HT1080 (cell line): ENCODE results near the gene PKMYT1. TPM values are rescaled to one million over a fixed set of nuclear protein-coding genes. Genes with fewer than 3 reads are reported as not detected.
A peak's percentile ranks its signal among the peaks of the same experiment; 100 is the strongest.

ENCODE experiments used
- DNase-seq: peaks from one replicate; pipeline ENCODE4 v3.0.0-alpha.2; 2015; ENCODE audit warnings: low read depth
- total RNA-seq: library from RNA; depleted of rRNA; stranded (reverse); fragments of >200 nt; shearing (Covaris generic); gene quantifications from 2 replicates; pipeline ENCODE4 v1.2.3, GENCODE V29; 2014

Gene PKMYT1
- total RNA-seq, 1 experiment from 2014 or later, result 46.9 TPM

DNA sequence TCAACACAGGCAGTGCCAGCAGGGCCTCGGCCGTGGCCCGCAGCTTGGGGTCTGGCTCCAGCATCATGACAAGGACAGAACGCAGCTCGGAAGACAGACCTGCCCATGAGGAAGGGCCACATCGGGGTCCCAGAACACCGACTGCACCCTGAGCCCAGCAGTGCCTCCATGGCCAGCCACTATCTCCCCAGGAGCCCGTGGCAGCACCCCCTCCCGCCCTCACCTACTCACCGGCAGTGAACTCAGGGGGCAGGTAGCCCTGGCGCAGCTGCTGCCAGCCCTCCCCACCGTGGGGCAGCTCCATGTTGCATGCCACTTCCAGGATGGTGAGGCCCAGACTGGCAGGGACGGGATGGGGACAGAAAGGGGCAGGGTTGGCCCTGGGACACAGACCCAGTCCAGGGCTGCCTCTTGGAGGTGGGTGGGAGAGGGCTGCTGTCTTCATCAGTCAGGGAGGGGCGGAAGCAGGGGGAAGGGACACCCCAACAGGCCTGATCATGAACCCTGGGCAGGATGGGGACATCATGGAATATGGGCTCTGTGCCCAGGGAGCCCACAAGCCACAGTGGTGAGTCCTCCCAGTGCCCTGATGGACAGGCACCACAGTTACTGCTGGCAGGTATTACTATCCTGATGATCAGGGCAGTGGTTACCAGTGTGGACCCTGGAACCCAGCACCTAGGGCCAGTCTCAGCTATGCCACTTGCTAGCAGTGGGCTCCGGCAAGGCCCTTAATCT, 5.8 kb downstream of the PKMYT1 start:
- DNase-seq, result no peak

DNA sequence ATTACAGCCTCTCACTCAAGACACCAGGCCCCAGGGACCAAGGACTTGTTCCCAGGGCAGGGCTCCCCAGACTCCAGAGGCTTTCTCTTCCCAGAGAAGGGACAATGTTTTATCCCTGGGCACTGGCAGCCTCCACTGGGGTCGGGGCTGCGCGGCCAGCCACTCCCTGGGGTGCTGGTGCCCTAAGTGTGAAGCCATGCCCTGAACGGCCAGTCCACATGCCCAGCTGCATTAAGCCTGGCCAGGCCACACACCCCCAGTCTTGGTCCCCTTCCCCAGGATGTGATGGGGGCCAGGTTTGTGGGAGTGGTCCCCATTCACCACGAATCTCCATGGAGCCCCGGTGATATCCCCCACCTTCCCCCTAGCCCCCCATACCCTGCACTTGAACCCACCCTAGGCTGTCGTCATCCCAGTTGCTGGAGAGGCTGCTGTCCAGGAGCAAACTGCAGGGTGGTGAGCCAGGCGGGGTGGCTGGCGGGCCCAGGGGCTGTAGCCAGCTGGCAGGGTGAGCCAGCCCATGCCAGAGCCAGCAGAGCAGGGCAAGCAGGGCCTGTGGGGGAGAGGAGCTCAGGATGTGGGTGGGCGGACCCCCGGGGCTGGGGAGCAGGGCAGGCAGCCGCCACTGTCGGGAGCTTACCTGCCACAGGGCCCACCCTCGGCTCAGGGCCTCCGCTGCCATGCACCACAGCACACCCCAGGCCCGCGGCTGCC, 6.5 kb downstream of the PKMYT1 start:
- DNase-seq, result no peak

DNA sequence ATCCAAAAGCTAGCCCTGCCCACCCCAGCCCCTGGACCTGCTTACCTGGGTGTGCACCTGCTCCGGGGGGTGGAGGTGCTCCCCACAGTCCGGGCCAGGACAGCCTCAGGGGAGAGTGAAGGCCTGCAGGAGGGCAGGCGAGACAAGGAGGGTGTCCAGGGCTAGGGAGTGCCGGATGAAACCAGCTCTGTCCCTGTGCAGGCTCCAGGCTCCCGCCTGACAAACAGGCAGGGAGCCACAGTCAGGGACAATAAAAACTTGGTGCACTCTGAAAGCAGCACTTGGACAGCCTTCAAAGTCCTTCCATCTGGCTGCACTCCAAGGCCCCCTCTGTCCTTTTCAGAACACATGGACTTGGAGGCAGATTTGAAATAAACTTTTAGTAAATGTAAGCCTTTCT, 7.2 kb downstream of the PKMYT1 start:
- DNase-seq, result no peak

DNA sequence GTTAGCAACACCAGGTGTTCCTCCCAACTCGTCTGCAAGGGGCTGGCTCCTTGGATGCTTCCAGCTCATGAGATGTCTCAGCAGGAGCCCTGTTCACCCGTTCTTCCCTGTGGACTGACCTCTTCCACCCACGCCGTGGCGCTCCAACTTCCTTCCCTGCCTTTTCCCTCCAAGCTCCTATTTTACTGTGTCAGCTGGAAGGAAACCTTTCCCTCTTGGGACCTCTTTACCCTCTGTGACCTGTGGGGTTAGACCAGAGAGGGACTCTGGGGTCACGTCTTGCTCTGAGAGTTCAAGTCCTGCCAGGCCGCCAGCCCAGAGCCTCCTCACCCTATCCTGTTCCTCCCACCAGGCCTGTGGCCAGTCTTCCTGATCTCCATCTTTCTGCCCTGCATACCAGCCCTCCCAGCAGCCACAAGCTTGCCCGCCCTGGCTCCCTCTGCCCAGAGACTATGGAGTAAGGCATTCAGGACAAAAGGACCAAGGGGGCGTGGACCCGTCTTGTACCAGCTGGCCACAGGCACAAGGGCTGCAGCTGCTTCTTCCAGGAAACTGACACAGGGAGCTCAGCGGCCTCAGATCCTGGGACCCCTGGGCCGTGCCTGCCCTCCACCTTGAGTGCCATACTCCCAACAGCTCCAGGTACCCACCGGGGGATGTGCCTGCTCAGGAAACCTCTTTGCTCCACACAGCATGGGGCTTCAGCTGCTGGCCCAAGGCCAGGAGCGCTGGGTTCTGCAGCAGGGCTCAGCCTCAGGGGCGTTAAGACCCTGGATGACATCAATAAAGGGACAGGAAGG, 8.1 kb downstream of the PKMYT1 start:
- no peak for DNase-seq

DNA sequence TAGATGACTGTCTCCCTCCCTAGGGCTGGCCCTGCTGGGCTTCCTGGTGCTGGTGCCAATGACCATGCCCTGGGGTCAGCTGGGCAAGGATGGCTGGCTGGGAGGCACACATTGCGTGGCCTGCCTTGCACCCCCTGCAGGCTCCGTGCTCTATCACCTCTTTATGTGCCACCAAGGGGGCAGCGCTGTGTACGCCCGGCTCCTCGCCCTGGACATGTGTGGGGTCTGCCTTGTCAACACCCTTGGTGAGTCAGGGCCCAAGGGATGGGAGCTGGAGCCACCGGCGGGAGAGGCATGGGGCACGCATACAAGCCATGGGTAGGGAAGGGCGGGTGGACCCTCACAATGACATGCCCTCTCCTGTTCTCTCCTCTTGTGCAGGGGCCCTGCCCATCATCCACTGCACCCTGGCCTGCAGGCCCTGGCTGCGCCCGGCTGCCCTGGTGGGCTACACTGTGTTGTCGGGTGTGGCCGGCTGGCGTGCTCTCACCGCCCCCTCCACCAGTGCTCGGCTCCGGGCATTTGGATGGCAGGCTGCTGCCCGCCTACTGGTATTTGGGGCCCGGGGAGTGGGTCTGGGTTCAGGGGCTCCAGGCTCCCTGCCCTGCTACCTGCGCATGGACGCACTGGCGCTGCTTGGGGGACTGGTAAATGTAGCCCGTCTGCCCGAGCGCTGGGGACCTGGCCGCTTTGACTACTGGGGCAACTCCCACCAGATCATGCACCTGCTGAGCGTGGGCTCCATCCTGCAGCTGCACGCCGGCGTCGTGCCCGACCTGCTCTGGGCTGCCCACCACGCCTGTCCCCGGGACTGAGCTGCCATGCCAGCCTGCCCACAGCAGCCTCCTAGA, 8.9 kb downstream of the PKMYT1 start:
- DNase-seq, result no peak

DNA sequence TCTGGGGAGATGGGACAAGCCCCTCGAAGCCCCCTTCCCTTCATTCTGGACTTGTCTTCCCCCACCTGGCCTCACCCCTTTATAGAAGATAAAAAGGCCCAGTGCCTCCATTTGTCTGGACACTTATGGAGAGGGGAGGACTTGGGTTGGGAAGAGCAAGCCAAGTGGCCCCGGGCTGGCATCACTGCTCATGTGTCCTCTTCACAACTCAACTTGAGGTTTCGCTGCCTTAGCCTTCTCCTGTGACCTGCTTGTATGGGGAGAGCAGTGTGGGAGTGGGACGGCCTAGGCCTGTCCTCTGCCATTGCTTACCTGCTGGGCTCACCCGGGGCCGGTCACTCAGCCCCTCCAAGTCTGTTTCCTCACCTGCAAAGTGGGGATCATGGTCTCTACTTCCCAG, 9.7 kb downstream of the PKMYT1 start:
- DNase-seq, result no peak

DNA sequence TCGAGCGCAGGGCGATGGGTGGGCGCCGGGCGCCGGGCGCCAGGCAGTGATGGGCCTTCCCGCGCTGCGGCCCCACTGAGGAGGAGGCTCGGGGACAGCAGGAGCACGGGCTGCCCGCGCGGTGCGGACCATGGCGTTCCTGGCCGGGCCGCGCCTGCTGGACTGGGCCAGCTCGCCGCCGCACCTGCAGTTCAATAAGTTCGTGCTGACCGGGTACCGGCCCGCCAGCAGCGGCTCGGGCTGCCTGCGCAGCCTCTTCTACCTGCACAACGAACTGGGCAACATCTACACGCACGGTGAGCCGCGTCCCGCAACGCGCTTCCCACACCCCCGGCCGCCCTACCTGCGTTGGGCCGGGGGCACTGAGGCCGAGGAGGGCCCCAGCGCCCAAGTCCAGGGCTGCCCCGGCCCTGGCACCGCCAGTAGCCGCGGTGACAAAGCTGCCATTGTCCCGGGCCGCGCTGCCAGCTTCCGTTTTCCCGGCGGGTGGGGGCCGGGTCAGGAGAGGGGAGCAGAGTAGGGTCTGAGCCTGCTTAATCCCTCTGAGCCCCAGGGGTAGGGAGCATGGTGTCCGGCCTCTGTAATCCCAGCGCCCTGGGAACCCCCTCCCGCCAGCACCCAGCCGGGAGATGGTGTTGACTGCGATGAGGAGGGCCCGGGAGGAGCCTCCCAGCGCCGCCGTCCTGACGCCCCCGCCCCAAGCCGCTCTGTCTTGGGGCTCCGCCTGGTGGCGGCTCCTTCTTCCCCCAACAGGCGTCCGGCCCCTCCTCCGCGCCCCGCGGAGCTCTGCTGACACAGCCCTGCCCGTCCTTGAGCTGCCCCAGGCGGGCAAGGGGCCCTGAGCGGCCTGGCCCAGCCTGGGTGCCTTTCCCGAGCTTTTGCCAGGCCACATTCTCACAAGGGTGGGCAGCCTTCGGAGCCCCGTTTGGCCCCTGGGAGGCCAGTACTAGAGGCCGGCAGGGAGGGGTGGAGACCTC, 10.4 kb downstream of the PKMYT1 start:
- DNase-seq, result peak; percentile 78

DNA sequence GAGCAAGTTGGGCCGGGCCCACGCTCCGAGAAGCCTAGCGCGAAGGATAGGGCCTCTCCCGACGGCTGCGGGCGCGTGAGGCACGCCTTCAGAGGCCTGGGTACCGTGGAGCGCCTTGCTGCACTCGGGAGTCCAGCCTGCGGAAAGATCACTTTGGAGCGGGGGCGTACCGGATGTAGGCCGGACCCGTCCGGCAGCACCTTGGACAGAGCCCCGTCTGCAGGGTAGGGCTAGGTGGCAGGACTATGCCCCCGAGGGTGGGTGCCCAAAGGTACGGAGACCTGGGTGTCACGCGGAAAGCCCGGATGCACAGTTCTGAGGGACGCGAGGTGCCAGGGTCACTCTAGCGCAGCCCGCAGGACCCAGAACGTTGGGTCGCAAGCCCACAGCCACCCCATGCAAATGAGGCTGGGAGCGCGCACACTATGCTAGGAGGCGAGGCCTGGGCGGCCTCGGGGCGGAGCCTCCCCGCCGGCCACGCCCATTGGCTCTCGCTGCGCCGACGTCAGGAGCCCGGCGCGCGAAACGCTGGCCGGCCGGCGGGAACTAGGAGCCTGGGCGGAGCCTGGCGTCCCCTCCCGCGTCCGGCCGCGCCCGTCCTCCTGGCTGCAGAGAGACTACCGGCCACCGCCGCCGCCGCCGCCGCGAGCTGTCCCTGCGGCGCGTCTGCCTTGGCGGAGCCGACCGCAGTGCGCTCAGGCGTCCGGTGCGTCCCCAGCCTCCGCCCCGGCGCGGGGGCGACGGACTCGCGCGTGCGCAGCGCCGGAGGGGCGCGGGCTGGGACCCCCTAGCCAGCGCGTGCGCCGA, 11.3 kb downstream of the PKMYT1 start, which contains the start of gene PAQR4:
Gene PAQR4 (plus strand): TSS at position 611 of the 807 bp plus-strand sequence. CDS start 327 bp downstream, outside the sequence.
- DNase-seq, result peak; percentile 87

DNA sequence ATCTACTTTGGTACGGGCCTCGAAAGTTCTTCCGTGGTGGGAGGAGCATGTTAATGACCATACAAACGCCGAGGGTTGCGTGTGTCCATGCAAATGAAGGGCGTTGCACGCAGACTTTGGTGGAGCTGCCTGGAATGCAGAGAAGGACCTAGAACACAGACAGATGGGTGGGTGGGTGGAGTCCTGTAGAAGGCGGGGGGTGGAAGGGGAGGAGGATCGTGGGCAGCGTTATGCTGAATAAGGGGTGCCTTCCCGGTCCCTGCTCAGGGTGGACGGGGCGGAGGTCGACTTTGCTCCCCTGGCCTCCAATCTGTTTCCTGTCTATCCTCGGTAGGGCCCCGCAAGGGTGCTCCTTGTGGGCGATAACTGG, 11.9 kb downstream of the PKMYT1 start:
- DNase-seq, result no peak

DNA sequence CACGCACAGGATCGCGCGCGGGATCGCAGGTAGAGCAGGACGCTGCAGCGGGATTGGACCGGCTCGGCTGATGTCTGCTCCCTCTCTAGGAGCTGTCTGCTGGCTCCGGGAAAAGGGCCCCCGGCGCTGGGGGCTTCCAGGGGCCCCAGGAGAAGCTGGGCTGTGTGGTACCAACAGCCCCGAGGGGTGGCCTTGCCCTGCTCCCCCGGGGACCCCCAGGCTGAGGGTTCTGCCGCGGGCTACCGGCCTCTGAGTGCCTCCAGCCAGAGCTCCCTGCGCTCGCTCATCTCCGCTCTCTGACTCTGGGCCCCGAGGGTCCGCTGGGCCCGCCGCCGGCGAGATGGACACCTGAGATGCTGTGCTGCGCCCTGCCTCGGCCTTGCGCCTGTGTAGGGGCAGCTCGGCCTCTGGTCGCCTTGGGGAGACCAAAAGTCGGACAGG, 12.5 kb downstream of the PKMYT1 start:
- DNase-seq, result no peak

DNA sequence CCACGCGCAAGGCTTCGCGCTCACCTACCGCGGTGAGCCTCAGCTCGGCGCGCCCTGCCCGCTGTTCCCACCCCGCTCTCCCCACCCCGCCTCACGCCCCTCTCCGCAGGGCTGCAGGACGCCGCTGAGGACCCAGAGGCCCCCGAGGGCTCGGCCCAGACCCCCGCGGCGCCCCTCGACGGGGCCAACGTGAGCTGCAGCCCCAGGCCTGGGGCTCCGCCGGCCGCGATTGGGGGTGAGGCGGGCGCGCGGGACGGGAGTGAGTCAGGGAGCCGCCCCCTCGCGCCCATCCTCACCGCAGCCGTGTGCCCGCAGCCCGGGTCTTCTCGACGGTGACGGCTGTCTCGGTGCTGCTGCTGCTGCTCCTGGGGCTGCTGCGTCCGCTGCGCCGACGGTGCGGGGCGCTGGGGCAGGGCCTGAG, 13.0 kb downstream of the PKMYT1 start:
- no peak for DNase-seq

DNA sequence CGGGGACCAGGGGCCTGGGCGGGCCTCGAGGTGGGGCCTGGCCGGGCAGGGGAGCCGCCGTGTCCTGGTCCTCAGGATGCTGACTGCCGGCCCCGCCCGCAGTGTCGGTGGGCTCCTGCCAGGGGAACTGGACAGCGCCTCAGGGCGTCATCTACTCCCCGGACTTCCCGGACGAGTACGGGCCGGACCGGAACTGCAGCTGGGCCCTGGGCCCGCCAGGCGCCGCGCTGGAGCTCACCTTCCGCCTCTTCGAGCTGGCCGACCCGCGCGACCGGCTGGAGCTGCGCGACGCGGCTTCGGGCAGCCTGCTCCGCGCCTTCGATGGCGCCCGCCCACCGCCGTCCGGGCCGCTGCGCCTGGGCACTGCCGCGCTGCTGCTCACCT, 13.4 kb downstream of the PKMYT1 start:
- DNase-seq, result no peak

DNA sequence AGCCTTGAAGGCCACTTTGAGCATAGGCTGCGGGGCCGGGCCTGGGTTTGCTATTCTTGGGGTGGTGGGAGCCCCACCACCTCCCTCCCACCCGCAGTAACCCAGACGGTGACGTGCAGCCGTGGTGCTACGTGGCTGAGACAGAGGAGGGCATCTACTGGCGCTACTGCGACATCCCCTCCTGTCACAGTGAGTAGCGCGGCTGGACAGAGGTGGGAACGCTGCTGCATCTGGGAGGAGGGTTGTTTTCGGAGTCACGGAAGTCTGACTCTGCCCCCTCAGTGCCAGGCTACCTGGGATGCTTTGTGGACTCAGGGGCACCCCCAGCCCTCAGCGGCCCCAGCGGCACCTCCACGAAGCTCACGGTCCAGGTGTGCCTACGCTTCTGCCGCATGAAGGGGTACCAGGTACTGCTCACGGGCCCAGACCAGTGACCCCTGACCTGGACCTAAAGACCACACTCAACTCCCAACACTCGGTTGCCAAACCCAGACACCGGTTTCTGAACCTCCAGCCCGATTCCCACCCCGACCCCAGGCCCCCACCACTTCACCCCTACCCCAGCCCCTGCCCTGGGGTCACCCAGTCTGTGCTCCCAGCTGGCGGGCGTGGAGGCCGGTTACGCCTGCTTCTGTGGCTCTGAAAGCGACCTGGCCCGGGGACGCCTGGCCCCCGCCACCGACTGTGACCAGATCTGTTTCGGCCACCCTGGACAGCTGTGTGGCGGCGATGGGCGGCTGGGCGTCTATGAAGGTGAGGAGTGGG, 14.0 kb downstream of the PKMYT1 start:
- DNase-seq, result no peak

DNA sequence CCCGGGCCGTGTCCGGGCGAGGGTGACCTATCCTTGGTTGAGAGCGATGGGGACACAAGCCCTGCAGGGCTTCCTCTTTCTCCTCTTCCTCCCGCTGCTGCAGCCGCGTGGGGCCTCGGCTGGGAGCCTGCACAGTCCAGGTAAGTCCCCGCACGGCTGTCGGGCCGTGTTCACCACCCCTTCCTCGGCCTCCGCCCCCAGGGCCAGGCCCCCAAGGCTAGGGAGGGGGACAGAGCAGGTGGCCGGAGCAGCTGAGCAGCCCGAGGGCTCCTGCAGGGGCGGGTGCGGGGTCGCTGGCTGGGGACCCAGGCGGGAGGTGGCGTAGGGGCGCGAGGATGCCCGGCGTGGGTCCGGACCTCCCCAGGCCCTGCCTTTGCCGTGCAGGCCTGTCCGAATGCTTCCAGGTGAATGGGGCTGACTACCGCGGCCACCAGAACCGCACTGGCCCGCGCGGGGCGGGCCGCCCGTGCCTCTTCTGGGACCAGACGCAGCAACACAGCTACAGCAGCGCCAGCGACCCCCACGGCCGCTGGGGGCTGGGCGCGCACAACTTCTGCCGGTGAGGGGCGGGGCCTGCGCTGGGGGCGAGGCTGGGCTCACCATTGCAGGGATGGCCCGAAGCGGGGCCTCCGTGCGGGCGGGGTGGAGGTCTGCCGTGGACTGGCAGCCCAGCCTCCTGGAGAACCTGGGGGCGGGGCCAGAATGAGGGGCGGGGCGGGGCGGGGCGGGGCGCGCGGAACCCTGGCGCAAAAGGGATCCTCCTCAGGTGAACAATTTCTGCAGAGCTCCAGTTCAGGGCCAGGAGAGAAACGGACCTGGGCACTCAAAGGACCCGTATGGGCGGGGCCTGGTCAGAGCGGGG, 15.5 kb downstream of the PKMYT1 start:
- peak; percentile 57 for DNase-seq

DNA sequence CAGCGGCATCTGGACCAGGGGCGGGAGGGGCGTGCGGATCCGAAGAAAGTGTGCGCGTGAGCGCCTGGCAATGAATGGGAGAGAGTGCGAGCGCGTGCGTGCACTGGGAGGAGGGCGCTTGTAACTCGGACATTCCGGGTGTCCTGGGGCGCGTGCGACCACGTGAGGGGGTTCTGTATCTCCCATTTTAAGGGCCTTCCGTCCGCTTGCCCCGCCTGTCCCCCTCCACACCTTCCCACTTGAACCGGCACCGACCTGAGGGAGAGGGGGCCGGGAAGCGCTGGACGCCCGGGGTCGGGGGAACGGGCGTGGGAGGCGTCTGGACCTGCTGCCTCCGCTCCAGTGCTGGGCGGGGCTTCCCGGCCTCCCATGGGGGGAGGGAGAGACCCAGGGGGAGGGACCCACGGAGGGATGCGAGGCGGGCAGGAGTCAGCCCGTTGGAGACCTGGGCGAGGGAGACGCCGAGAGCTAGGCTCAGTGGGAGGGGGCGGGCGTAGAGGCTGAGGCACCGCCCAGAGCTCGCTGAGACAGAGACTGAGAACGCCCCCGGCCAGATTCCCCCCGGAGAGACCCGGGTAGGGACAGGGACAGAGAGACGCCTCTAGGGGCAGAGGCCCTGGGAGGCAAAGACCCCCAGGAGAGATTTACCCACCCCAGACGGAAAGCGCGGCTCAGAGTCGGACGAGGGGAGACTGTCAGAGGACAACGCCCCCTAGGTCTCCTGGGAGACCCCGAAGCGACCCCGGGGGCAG, 16.3 kb downstream of the PKMYT1 start, which contains the start of gene KREMEN2:
Gene KREMEN2 (plus strand): TSS at position 553 of the 752 bp plus-strand sequence. CDS start 246 bp downstream, outside the sequence.
- peak; percentile 75 for DNase-seq

DNA sequence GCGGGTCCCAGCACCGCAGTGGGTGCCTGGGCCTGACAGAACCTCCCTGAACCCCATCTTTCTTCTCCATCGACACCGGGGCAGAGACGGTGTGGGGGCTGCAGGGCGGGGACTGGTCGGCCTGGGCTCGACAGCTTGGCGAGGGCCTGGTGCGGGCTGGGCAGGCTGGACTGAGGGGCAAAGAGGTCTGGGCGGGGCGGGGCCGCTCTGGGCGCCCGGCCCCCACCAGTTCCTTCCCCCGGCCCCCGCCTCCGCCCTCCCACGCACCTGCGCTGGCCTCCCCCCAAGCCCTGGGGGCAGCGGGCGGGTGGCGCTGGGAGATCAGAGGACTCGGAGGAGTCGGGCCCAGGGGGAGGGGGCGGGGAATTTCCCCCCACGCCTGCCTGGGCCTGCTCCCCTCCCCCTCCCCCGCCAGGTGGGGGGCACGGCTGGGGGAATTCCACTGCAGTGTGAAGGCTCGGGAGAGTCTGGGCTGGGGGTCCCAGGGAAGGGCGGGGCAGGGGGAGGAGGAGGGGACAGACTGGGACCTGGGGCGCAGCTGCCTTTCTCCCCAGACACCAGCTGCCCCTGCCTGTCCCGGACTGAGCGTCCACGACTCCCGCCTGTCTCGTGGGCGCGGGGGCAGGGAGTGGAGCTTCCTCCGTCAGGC, 17.0 kb downstream of the PKMYT1 start:
- DNase-seq, result no peak
